ENCODE data around the gene CACNA2D4.

CACNA2D4 gene

GRCh38 chr12:1778911-1779310 is 139.5 kb downstream of the CACNA2D4 start:
- in situ Hi-C loops (cut with HindIII; ENCODE audit: low sequenced_read_pairs): no loop called here
- DNase-seq (ENCODE audit: low read depth): no peak
- no peak overlapping the region for H3K4me3 ChIP-seq (ENCODE audit: low read depth, low read length)
- TF ChIP-seq, protein P1, sequence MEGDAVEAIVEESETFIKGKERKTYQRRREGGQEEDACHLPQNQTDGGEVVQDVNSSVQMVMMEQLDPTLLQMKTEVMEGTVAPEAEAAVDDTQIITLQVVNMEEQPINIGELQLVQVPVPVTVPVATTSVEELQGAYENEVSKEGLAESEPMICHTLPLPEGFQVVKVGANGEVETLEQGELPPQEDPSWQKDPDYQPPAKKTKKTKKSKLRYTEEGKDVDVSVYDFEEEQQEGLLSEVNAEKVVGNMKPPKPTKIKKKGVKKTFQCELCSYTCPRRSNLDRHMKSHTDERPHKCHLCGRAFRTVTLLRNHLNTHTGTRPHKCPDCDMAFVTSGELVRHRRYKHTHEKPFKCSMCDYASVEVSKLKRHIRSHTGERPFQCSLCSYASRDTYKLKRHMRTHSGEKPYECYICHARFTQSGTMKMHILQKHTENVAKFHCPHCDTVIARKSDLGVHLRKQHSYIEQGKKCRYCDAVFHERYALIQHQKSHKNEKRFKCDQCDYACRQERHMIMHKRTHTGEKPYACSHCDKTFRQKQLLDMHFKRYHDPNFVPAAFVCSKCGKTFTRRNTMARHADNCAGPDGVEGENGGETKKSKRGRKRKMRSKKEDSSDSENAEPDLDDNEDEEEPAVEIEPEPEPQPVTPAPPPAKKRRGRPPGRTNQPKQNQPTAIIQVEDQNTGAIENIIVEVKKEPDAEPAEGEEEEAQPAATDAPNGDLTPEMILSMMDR (IDR thresholded peaks at IDR 0.05; ENCODE audit: low read depth, low read length, missing control alignments): no peak

GRCh38 chr12:1777798-1778197 is 140.7 kb downstream of the CACNA2D4 start:
- no peak for DNase-seq (ENCODE audit: low read depth)
- in situ Hi-C loops (cut with HindIII; ENCODE audit: low sequenced_read_pairs): no loop called here
- H3K4me3 ChIP-seq (ENCODE audit: low read depth, low read length): no peak overlapping the region
- TF ChIP-seq, protein P1 (IDR thresholded peaks at IDR 0.05; ENCODE audit: low read depth, low read length, missing control alignments): no peak

DNA sequence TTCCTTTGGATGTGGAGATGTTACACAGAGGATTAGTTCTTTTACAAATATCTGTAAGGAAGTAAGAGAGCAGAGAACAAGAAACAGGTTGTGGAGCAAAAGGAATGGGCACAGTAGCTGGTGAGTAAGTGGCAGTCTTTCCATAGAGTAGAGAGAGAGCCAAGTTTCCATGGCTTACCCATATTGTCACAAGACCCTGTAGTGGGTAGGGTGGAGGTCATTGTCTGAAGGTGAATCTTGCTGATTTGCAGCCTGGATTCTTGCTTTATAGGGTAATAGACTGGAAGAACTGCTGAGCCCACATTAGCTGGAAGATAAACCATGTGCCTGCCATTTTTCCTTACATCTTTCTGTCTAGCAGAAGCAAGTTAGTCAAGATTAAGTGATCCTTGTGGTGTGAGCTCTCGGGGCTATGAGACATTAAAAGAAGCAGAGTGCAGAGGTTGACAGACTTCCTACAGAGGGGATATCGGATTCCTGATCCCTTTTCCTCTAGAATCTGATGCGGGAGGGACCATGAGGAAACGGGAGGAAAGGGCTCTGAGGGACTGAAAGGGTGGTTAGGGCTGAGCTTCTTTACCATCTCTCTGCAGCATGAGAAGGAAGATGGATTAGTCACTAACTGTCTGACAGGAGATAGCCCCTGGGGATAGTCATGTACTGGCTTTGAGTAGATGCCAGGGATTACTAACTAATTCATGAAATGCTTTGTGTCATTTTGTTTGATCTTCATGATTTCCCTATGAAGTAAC is 142.1 kb downstream of the CACNA2D4 start:
- no peak overlapping the region for H3K4me3 ChIP-seq (ENCODE audit: low read depth, low read length)
- TF ChIP-seq, protein P1 (IDR thresholded peaks at IDR 0.05; ENCODE audit: low read depth, low read length, missing control alignments): no peak
- in situ Hi-C loops (cut with HindIII; ENCODE audit: low sequenced_read_pairs): no loop called here
- no peak for DNase-seq (ENCODE audit: low read depth)

- in situ Hi-C loops (cut with HindIII; ENCODE audit: low sequenced_read_pairs): no loop called here
- TF ChIP-seq, protein P1 (IDR thresholded peaks at IDR 0.05; ENCODE audit: low read depth, low read length, missing control alignments): no peak
- no peak for DNase-seq (ENCODE audit: low read depth)
- H3K4me3 ChIP-seq (ENCODE audit: low read depth, low read length): no peak overlapping the region
These were observed 144.4 kb downstream of the CACNA2D4 start for GRCh38 chr12:1773937-1774655.

DNA sequence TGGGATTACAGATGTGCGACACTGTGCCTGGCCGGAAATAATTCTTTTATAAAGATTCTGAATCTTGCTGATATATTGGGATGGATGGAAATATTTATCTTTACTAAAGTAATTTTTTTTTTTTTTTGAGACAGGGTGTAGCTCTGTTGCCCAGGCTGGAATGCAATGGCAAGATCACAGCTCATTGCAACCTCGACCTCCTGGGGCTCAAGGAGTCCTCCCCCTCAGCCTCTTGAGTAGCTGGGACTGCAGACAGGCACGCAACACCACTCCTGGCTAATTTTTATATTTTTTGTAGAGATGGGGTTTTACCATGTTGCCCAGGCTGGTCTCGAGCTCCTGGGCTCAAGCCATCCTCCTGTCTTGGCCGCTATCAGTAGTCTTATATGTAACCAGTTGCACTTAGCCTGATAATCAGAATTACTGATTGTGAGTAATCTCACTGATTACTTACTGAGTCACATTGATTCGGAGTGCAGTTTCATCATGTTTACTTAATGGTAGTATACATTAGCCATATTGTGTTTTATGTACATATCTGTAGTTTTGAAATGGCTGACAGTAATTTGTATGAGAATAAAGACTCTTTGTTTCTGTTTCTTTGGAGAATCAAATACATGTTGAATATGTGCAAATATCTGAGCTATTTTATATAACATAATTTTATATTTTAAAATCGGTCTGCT is 148.5 kb downstream of the CACNA2D4 start:
- DNase-seq (ENCODE audit: low read depth): no peak
- H3K4me3 ChIP-seq (ENCODE audit: low read depth, low read length): no peak overlapping the region
- TF ChIP-seq, protein P1 (IDR thresholded peaks at IDR 0.05; ENCODE audit: low read depth, low read length, missing control alignments): no peak
- in situ Hi-C loops (cut with HindIII; ENCODE audit: low sequenced_read_pairs): no loop called here

- DNase-seq (ENCODE audit: low read depth): no peak
- no peak overlapping the region for H3K4me3 ChIP-seq (ENCODE audit: low read depth, low read length)
- in situ Hi-C loops (cut with HindIII; ENCODE audit: low sequenced_read_pairs): no loop called here
- TF ChIP-seq, protein P1 (IDR thresholded peaks at IDR 0.05; ENCODE audit: low read depth, low read length, missing control alignments): no peak
These were observed 149.8 kb downstream of the CACNA2D4 start for GRCh38 chr12:1768615-1769014.

All from astrocyte of the cerebellum (primary cell).